GM19240 (cell line): ENCODE results near the gene IL1RN.
"Not testable (repeated sequence)": the region's sequence is repeated elsewhere in the genome, so short reads cannot be mapped to it uniquely, and the experiment has no call there.

Source experiments
- DNase-seq: peaks from one replicate; pipeline ENCODE4 v3.0.0; 2011; ENCODE audit warnings: low spot score; ENCODE audit not compliant: insufficient read length

Gene IL1RN

GRCh38 chr2:113126845-113127645, at the start of gene IL1RN:
Gene IL1RN (plus strand): TSS chr2:113127598. CDS start chr2:113127625, 27 bp downstream.
- no peak for DNase-seq

- DNase-seq, result no peak
These were observed 49.5 kb upstream of the IL1RN start for GRCh38 chr2:113077921-113078320.

GRCh38 chr2:113078350-113078839, 49.0 kb upstream of the IL1RN start:
- DNase-seq, result no peak

- DNase-seq, result no peak
These were observed 48.3 kb upstream of the IL1RN start for GRCh38 chr2:113079131-113079530.

GRCh38 chr2:113080134-113080533, 47.3 kb upstream of the IL1RN start:
- DNase-seq, result peak; percentile 48

GRCh38 chr2:113081488-113082210, 45.7 kb upstream of the IL1RN start:
- DNase-seq, result no peak

- DNase-seq, result no peak
These were observed 44.1 kb upstream of the IL1RN start for GRCh38 chr2:113083296-113083695.

- DNase-seq, result no peak
These were observed 43.0 kb upstream of the IL1RN start for GRCh38 chr2:113084249-113085000.

GRCh38 chr2:113085542-113085941, 41.9 kb upstream of the IL1RN start:
- no peak for DNase-seq

- no peak for DNase-seq
These were observed 39.0 kb upstream of the IL1RN start for GRCh38 chr2:113088213-113088992.

GRCh38 chr2:113089916-113090315, 37.5 kb upstream of the IL1RN start:
- no peak for DNase-seq

- DNase-seq, result no peak
These were observed 36.0 kb upstream of the IL1RN start for GRCh38 chr2:113091231-113091896.

GRCh38 chr2:113092864-113093612, 34.4 kb upstream of the IL1RN start:
- DNase-seq, result no peak

- DNase-seq, result no peak
These were observed 33.8 kb upstream of the IL1RN start for GRCh38 chr2:113093613-113093977.

- not testable (repeated sequence) for DNase-seq
These were observed 31.1 kb upstream of the IL1RN start for GRCh38 chr2:113096306-113096705.

GRCh38 chr2:113096842-113097618, 30.4 kb upstream of the IL1RN start:
- DNase-seq, result not testable (repeated sequence)

GRCh38 chr2:113098041-113098440, 29.4 kb upstream of the IL1RN start:
- no peak for DNase-seq

GRCh38 chr2:113098532-113098931, 28.9 kb upstream of the IL1RN start:
- DNase-seq, result no peak

- DNase-seq, result no peak
These were observed 25.3 kb upstream of the IL1RN start for GRCh38 chr2:113102133-113102532.
